GM12878 (cell line): ENCODE data around the gene TPMT. TPM values are rescaled to one million over a fixed set of nuclear protein-coding genes. Genes with fewer than 3 reads are reported as not detected.

Experiments used
- ATAC-seq: fragments of 200-7000 bp; cut with Tn5 transposase; 3 replicates; pipeline ENCODE4 v1.9.1; 2020; ENCODE audit warnings: mild to moderate bottlenecking, moderate library complexity
- BruUV-seq: library from RNA; stranded (reverse); fragments of 400-500 nt; replicated peaks from 2 replicates; lab custom pipeline; 2021; lab: Mats Ljungman, UMichigan
- CTCF ChIA-PET: fragments of 300-600 bp; sonication (Branson Sonifier 250); formaldehyde crosslinking; extraction: SDS; loops from one replicate; lab custom pipeline; 2021; ENCODE audit warnings: inconsistent platforms; lab: Yijun Ruan, JAX
- POLR2A ChIA-PET: fragments of 350-600 bp; formaldehyde crosslinking; extraction: SDS; loops from one replicate; lab custom pipeline; 2021; ENCODE audit warnings: inconsistent platforms; lab: Charles Lee
- RAD21 ChIA-PET: fragments of 300-600 bp; sonication (Branson Sonifier 250); formaldehyde crosslinking; loops from one replicate; lab custom pipeline; 2023; ENCODE audit warnings: antibody characterized with exemption; ENCODE audit not compliant: unreplicated experiment; lab: Charles Lee
- SMC1A ChIA-PET: fragments of 300-600 bp; sonication (Branson Sonifier 250); formaldehyde crosslinking; loops from one replicate; lab custom pipeline; 2023; ENCODE audit not compliant: unreplicated experiment, uncharacterized antibody; lab: Charles Lee
- DNase-seq: peaks from one replicate; pipeline ENCODE4 v3.0.0-alpha.2; 2011; ENCODE audit warnings: low read depth, low spot score
- FAIRE-seq: peaks from 3 replicates; lab custom pipeline; 2011; peaks lifted over from hg19 to GRCh38; lab: Jason Lieb, UNC
- H2AFZ ChIP-seq: 2 replicates; pipeline ENCODE4 v1.6.0; 2011; ENCODE audit warnings: low read depth, low read length, control low read depth; ENCODE audit not compliant: control insufficient read depth
- H3K27ac ChIP-seq: 2 replicates; pipeline ENCODE4 v1.5.1; 2011; ENCODE audit warnings: control low read depth; ENCODE audit not compliant: control insufficient read depth, insufficient read depth
- H3K27me3 ChIP-seq, 2 experiments: replicated peaks in 1 of 2; 2 replicates each; pipeline versions ENCODE4 v1.6.0 to v1.6.1; 2011; ENCODE audit warnings: low read length in 1 of 2; ENCODE audit not compliant: control insufficient read depth in 2 of 2, insufficient read depth in 2 of 2
- H3K36me3 ChIP-seq, 2 experiments: 2 replicates each; pipeline ENCODE4 v1.5.1; 2011; ENCODE audit warnings: low read length in 1 of 2; ENCODE audit not compliant: control insufficient read depth in 2 of 2, insufficient read depth in 2 of 2
- H3K4me1 ChIP-seq: 2 replicates; pipeline ENCODE4 v1.6.1; 2011; ENCODE audit warnings: mild to moderate bottlenecking, low read length, moderate library complexity, mixed read lengths; ENCODE audit not compliant: control insufficient read depth, insufficient read depth
- H3K4me2 ChIP-seq: 2 replicates; pipeline ENCODE4 v1.6.0; 2011; ENCODE audit warnings: control low read depth; ENCODE audit not compliant: control insufficient read depth, insufficient read depth
- H3K4me3 ChIP-seq: fragments of 200-600 bp; sonication (generic); 2 replicates; pipeline ENCODE4 v1.5.1; 2016
- H3K79me2 ChIP-seq: 2 replicates; pipeline ENCODE4 v1.6.0; 2011; ENCODE audit warnings: low read length; ENCODE audit not compliant: control insufficient read depth, insufficient read depth
- H3K9ac ChIP-seq: 2 replicates; pipeline ENCODE4 v1.8.0; 2011; ENCODE audit warnings: low read length, control low read depth, mixed read lengths; ENCODE audit not compliant: control insufficient read depth, insufficient read depth
- H3K9me3 ChIP-seq: replicated peaks from 3 replicates; pipeline ENCODE4 v1.5.1; 2011; ENCODE audit warnings: mild to moderate bottlenecking, low read length; ENCODE audit not compliant: control insufficient read depth, insufficient read depth
- H4K20me1 ChIP-seq: 2 replicates; pipeline ENCODE4 v1.6.0; 2011; ENCODE audit not compliant: control insufficient read depth, insufficient read depth
- ETV6 ChIP-seq, 2 experiments: fragments of 450-650 bp in 1 of 2; IDR thresholded peaks in 1 of 2; conservative IDR thresholded peaks in 1 of 2; 2 replicates each; pipeline ENCODE4 v1.6.1; 2014; ENCODE audit warnings: antibody characterized with exemption in 1 of 2, borderline replicate concordance in 1 of 2, low read depth in 1 of 2, mild to moderate bottlenecking in 1 of 2, moderate library complexity in 1 of 2
- FOXM1 ChIP-seq: IDR thresholded peaks from 2 replicates; pipeline ENCODE4 v1.6.1; 2012; ENCODE audit warnings: low read depth, mild to moderate bottlenecking, inconsistent platforms, low read length, moderate library complexity
- GABPA ChIP-seq: IDR thresholded peaks from 2 replicates; pipeline ENCODE4 v1.6.1; 2014; ENCODE audit warnings: antibody characterized with exemption, low read depth, mild to moderate bottlenecking, inconsistent platforms
- MLLT1 ChIP-seq: fragments of 450-650 bp; IDR thresholded peaks from 2 replicates; pipeline ENCODE4 v1.6.1; 2016; ENCODE audit warnings: mild to moderate bottlenecking
- MXI1 ChIP-seq: fragments of 150-350 bp; IDR thresholded peaks from 2 replicates; pipeline ENCODE4 v1.6.1; 2011; ENCODE audit warnings: low read depth, mild to moderate bottlenecking, inconsistent platforms, low read length, improper control_type of control experiment
- MYB ChIP-seq: fragments of 150-350 bp; IDR thresholded peaks from 2 replicates; pipeline ENCODE4 v1.6.1; 2014; ENCODE audit warnings: mild to moderate bottlenecking, low read depth, low read length, borderline replicate concordance
- NBN ChIP-seq: fragments of 450-650 bp; IDR thresholded peaks from 2 replicates; pipeline ENCODE4 v1.6.1; 2016
- NR2F1 ChIP-seq: fragments of 450-650 bp; conservative IDR thresholded peaks from 2 replicates; pipeline ENCODE4 v1.6.1; 2017; ENCODE audit warnings: mild to moderate bottlenecking
- RELA ChIP-seq: fragments of 450-650 bp; IDR thresholded peaks from 2 replicates; pipeline ENCODE4 v1.8.0; 2014; ENCODE audit warnings: borderline replicate concordance; ENCODE audit not compliant: partially characterized antibody
- SIN3A ChIP-seq: IDR thresholded peaks from 2 replicates; pipeline ENCODE4 v1.6.1; 2012; ENCODE audit warnings: low read depth, low read length, improper control_type of control experiment
- SRF ChIP-seq, 2 experiments: IDR thresholded peaks; 2 replicates each; pipeline ENCODE4 v1.6.1; 2011; ENCODE audit warnings: low read depth in 2 of 2, low read length in 2 of 2, mild to moderate bottlenecking in 1 of 2, moderate library complexity in 1 of 2
- STAT1 ChIP-seq: fragments of 450-650 bp; conservative IDR thresholded peaks from 2 replicates; pipeline ENCODE4 v1.6.1; 2014; ENCODE audit warnings: antibody characterized with exemption, mild to moderate bottlenecking
- TCF12 ChIP-seq: IDR thresholded peaks from 2 replicates; pipeline ENCODE4 v1.6.1; 2011; ENCODE audit warnings: low read depth, mild to moderate bottlenecking, low read length
- USF1 ChIP-seq: IDR thresholded peaks from 2 replicates; pipeline ENCODE4 v1.6.1; 2011; ENCODE audit warnings: borderline replicate concordance, low read depth, mild to moderate bottlenecking, moderate library complexity, mixed read lengths, low read length; ENCODE audit not compliant: insufficient read depth; ENCODE audit errors: extremely low read length
- USF2 ChIP-seq: IDR thresholded peaks from 2 replicates; pipeline ENCODE4 v1.6.1; 2011; ENCODE audit warnings: low read depth, low read length, improper control_type of control experiment, borderline replicate concordance
- WGBS: methylation state at CpG from one replicate; pipeline ENCODE4 v1.1.6; 2016; ENCODE audit warnings: low lambda C conversion rate; ENCODE audit not compliant: insufficient replicate concordance, insufficient coverage; ENCODE audit errors: missing lambda C conversion rate; 5-methylcytosine and 5-hydroxymethylcytosine counted together
- in situ Hi-C: fragments of 300-500 bp; cut with MboI; formaldehyde crosslinking; loops from 9 replicates; pipeline ENCODE4 v1.14.3; 2018; ENCODE audit warnings: mixed read lengths
- intact Hi-C: fragments of 100-400 bp; cut with micrococcal nuclease; formaldehyde crosslinking; loops from one replicate; pipeline ENCODE4 v1.14.2; 2022; ENCODE audit not compliant: unreplicated experiment
- polyA plus RNA-seq, 11 experiments: library from polyadenylated mRNA; depleted of rRNA in 4 of 11; unstranded in 6 of 11; stranded (reverse) in 5 of 11; fragments of >200 nt; fragmentation: Nextera tagmentation in 4 of 11; fragmentation: Illumina TruSeq in 1 of 11; extraction: Ambion mirVana in 4 of 11; extraction: Trizol in 1 of 11; gene quantifications; 1 replicate in 1 of 11; 2 replicates in 10 of 11; pipeline versions ENCODE4 v1.2.1 to v1.2.3, GENCODE V29; 2011 to 2016; ENCODE audit warnings: inconsistent platforms in 2 of 11, missing spikeins in 2 of 11, low read depth in 1 of 11
- total RNA-seq, 4 experiments: library from RNA; depleted of rRNA in 3 of 4; stranded (reverse); fragments of >200 nt in 3 of 4; fragmentation: Illumina TruSeq in 1 of 4; extraction: Trizol in 1 of 4; gene quantifications; 2 replicates each; pipeline versions ENCODE4 v1.2.1 to v1.2.3, GENCODE V29; 2013 to 2021

TPMT gene
- total and polyA plus RNA-seq, 10 of the 15 experiments (the other 5 are each of a cell fraction or from before 2014, with no cell fraction given): 7.9 to 18.2 (median 16.3) TPM

- FAIRE-seq (no peak), ATAC-seq (no peak), DNase-seq (no peak)
- Histone ChIP-seq H3K4me2 (no peak overlapping the region), H3K27me3 (no peaks in the 10 kb centered on the region), H3K27ac (no peak overlapping the region), H4K20me1 (no peaks in the 10 kb centered on the region), H3K9ac (no peak overlapping the region), H3K4me3 (no peak overlapping the region), H3K4me1 (no peaks in the 10 kb centered on the region), H2AFZ (no peak overlapping the region), H3K36me3 (peaks cover 0 to 5% of the 10 kb centered on the region in 2 experiments; a peak in 2 of 4 replicates), H3K9me3 (no peaks in the 10 kb centered on the region), H3K79me2 (no peaks in the 10 kb centered on the region)
- SMC1A ChIA-PET: interaction anchor here (1.0 kb wide), 1 partner anchor 11 kb away, joined by 3 read pairs; no protein-coding TSS in a partner anchor
- POLR2A ChIA-PET: no interaction called here
- intact Hi-C loops (no loop called here), in situ Hi-C loops (no loop called here)
- CTCF ChIA-PET: no interaction called here
- TF ChIP-seq STAT1 (no peak), GABPA (no peak), RELA (no peak), USF2 (no peak), MXI1 (no peak), SRF (IDR thresholded peaks at IDR 0.05; ENCODE audit: low read depth in 2 of 2, low read length in 2 of 2) (no peak)
- BruUV-seq: no TSS peak
- 50% methylated on average over 2 of the region's 2 CpGs for WGBS
- RAD21 ChIA-PET: no interaction called here
Observed at GRCh38 chr6:18147160-18147559, 7.7 kb downstream of the TPMT start.

GRCh38 chr6:18142591-18142861 is 12.4 kb downstream of the TPMT start:
- ChIA-PET RAD21 (no interaction called here), CTCF (interaction anchor here (1.1 kb wide), 1 partner anchor 10 kb away, joined by 3 read pairs; no protein-coding TSS in a partner anchor), SMC1A (interaction anchor here (0.8 kb wide), 1 partner anchor 21 kb away, joined by 6 read pairs; the partner anchor contains the start of gene NHLRC1), POLR2A (no interaction called here)
- in situ Hi-C loops (no loop called here), intact Hi-C loops (no loop called here)
- Histone ChIP-seq H3K9ac (no peak overlapping the region), H3K4me3 (no peak overlapping the region), H3K9me3 (no peaks in the 10 kb centered on the region), H3K36me3 (peaks cover 0 to 5% of the 10 kb centered on the region in 2 experiments; a peak in 2 of 4 replicates), H3K4me1 (no peaks in the 10 kb centered on the region), H3K27me3 (no peaks in the 10 kb centered on the region), H4K20me1 (no peaks in the 10 kb centered on the region), H3K27ac (no peak overlapping the region), H3K79me2 (no peaks in the 10 kb centered on the region), H3K4me2 (no peak overlapping the region), H2AFZ (no peak overlapping the region)
- ATAC-seq (no peak), FAIRE-seq (no peak), DNase-seq (no peak)
- 100% methylated on average over 3 of the region's 3 CpGs for WGBS
- no TSS peak for BruUV-seq
- no peak for TF ChIP-seq ETV6 (conservative IDR thresholded peaks at IDR 0.05 in 1 of 2, IDR thresholded peaks at IDR 0.05 in 1 of 2; ENCODE audit: borderline replicate concordance in 1 of 2, low read depth in 1 of 2)
- no peak for TF ChIP-seq MLLT1
- TF ChIP-seq TCF12: no peak
- TF ChIP-seq NBN: no peak
- no peak for TF ChIP-seq FOXM1
- TF ChIP-seq USF1: no peak
- TF ChIP-seq MYB: no peak
- no peak for TF ChIP-seq SIN3A
- no peak for TF ChIP-seq NR2F1
